Esophagus squamous epithelium (tissue), 4 donors: ENCODE measurements around the gene SHISAL2B.

ENCODE experiments used
- CTCF ChIP-seq, 6 experiments: fragments of 450-650 bp in 4 of 6; fragments of 200-600 bp in 2 of 6; sonication (generic) in 2 of 6; IDR thresholded peaks; one replicate each; pipeline ENCODE4 v1.5.1; 2016 to 2019; ENCODE audit warnings: antibody characterized with exemption in 6 of 6, mild to moderate bottlenecking in 4 of 6, moderate library complexity in 4 of 6
- POLR2A ChIP-seq, 4 donors: fragments of 450-650 bp; IDR thresholded peaks; one replicate each; pipeline ENCODE4 v1.6.1; 2017; ENCODE audit warnings: antibody characterized with exemption in 4 of 4, mild to moderate bottlenecking in 4 of 4, moderate library complexity in 3 of 4

GRCh38 chr5:64644831-64645230 lies 45.5 kb upstream of the SHISAL2B start:
- TF ChIP-seq CTCF (IDR thresholded peaks at IDR 0.05): no peak
- TF ChIP-seq POLR2A (IDR thresholded peaks at IDR 0.05): no peak
